Mesenchymal stem cell (in vitro differentiated cells and primary cell): Measurements from ENCODE around the gene MT1G.

Experiments used
- DNase-seq: peaks from one replicate; pipeline ENCODE4 v3.0.0-alpha.2; 2013
- H2AFZ ChIP-seq: one replicate; pipeline ENCODE4 v1.6.1; 2013; ENCODE audit warnings: low read depth, mild to moderate bottlenecking, control low read depth, inconsistent platforms, low read length, moderate library complexity
- H2AK5ac ChIP-seq: 2 replicates; pipeline ENCODE4 v1.6.1; 2013; ENCODE audit warnings: low read length, moderate library complexity, mild to moderate bottlenecking, inconsistent platforms; ENCODE audit not compliant: severe bottlenecking
- H2BK120ac ChIP-seq: one replicate; pipeline ENCODE4 v1.6.1; 2013; ENCODE audit warnings: low read depth, mild to moderate bottlenecking, inconsistent platforms, low read length, moderate library complexity
- H2BK12ac ChIP-seq, 2 experiments: one replicate each; pipeline ENCODE4 v1.6.1; 2013; ENCODE audit warnings: inconsistent platforms in 2 of 2, low read length in 2 of 2, mild to moderate bottlenecking in 2 of 2, moderate library complexity in 2 of 2, control low read depth in 1 of 2
- H2BK15ac ChIP-seq: one replicate; pipeline ENCODE4 v1.6.1; 2013; ENCODE audit warnings: mild to moderate bottlenecking, low read depth, inconsistent platforms; ENCODE audit not compliant: poor library complexity, severe bottlenecking
- H2BK5ac ChIP-seq: 2 replicates; pipeline ENCODE4 v1.6.1; 2013; ENCODE audit warnings: low read depth, mild to moderate bottlenecking, low read length, control low read depth, inconsistent platforms; ENCODE audit not compliant: poor library complexity, severe bottlenecking
- H3K14ac ChIP-seq, 2 experiments: one replicate each; pipeline ENCODE4 v1.6.1; 2013; ENCODE audit warnings: inconsistent platforms in 2 of 2, low read length in 2 of 2, control low read depth in 1 of 2, mild to moderate bottlenecking in 1 of 2, moderate library complexity in 1 of 2
- H3K18ac ChIP-seq, 2 experiments: one replicate each; pipeline ENCODE4 v1.6.1; 2013; ENCODE audit warnings: inconsistent platforms in 2 of 2, low read length in 2 of 2, control low read depth in 1 of 2, low read depth in 1 of 2, mild to moderate bottlenecking in 1 of 2
- H3K23ac ChIP-seq, 2 experiments: one replicate each; pipeline ENCODE4 v1.6.1; 2013; ENCODE audit warnings: inconsistent platforms in 2 of 2, low read length in 2 of 2, mild to moderate bottlenecking in 2 of 2, moderate library complexity in 2 of 2, control low read depth in 1 of 2
- H3K27ac ChIP-seq: 2 replicates; pipeline ENCODE4 v1.5.1; 2013; ENCODE audit warnings: mild to moderate bottlenecking, moderate library complexity, low read length, control low read depth, inconsistent platforms; ENCODE audit not compliant: poor library complexity, severe bottlenecking
- H3K27me3 ChIP-seq, 2 experiments: 2 replicates each; pipeline versions ENCODE4 v1.6.1 to v1.7.0; 2013; ENCODE audit warnings: low read length in 2 of 2, mild to moderate bottlenecking in 2 of 2, moderate library complexity in 2 of 2, control low read depth in 1 of 2, inconsistent platforms in 1 of 2; ENCODE audit not compliant: control insufficient read depth in 1 of 2, insufficient read depth in 1 of 2
- H3K36me3 ChIP-seq, 2 experiments: 2 replicates each; pipeline versions ENCODE4 v1.6.1 to v1.7.0; 2013; ENCODE audit warnings: low read length in 2 of 2, control low read depth in 1 of 2, inconsistent platforms in 1 of 2, low read depth in 1 of 2, mild to moderate bottlenecking in 1 of 2; ENCODE audit not compliant: insufficient read depth in 2 of 2, control insufficient read depth in 1 of 2
- H3K4ac ChIP-seq, 2 experiments: one replicate each; pipeline ENCODE4 v1.6.1; 2013; ENCODE audit warnings: inconsistent platforms in 2 of 2, low read length in 2 of 2, mild to moderate bottlenecking in 2 of 2, moderate library complexity in 2 of 2, control low read depth in 1 of 2, low read depth in 1 of 2
- H3K4me1 ChIP-seq: 2 replicates; pipeline ENCODE4 v1.6.1; 2013; ENCODE audit warnings: low read depth, low read length, control low read depth; ENCODE audit not compliant: control insufficient read depth, insufficient read depth
- H3K4me2 ChIP-seq: 2 replicates; pipeline ENCODE4 v1.6.1; 2013; ENCODE audit warnings: low read length, mild to moderate bottlenecking, inconsistent platforms; ENCODE audit not compliant: poor library complexity, severe bottlenecking
- H3K4me3 ChIP-seq, 2 experiments: 2 replicates each; pipeline versions ENCODE4 v1.5.1 to v1.7.0; 2013; ENCODE audit warnings: low read length in 2 of 2, mild to moderate bottlenecking in 2 of 2, control low read depth in 1 of 2, low read depth in 1 of 2; ENCODE audit not compliant: insufficient read depth in 1 of 2
- H3K79me1 ChIP-seq: replicated peaks from 2 replicates; pipeline ENCODE4 v1.6.1; 2013; ENCODE audit warnings: mild to moderate bottlenecking, control low read depth, low read length, inconsistent platforms; ENCODE audit not compliant: poor library complexity, severe bottlenecking
- H3K9ac ChIP-seq: 2 replicates; pipeline ENCODE4 v1.7.0; 2013; ENCODE audit warnings: mild to moderate bottlenecking, low read length, moderate library complexity
- H3K9me3 ChIP-seq: 2 replicates; pipeline ENCODE4 v1.7.0; 2013; ENCODE audit warnings: mild to moderate bottlenecking, low read length; ENCODE audit not compliant: control insufficient read depth
- H4K8ac ChIP-seq: one replicate; pipeline ENCODE4 v1.6.1; 2013; ENCODE audit warnings: inconsistent platforms, mild to moderate bottlenecking, low read length, moderate library complexity
- H4K91ac ChIP-seq: one replicate; pipeline ENCODE4 v1.6.1; 2013; ENCODE audit warnings: mild to moderate bottlenecking, low read length, inconsistent platforms
- WGBS: methylation state at CpG from one replicate; pipeline ENCODE4 v1.1.7; 2013; ENCODE audit warnings: mixed read lengths; 5-methylcytosine and 5-hydroxymethylcytosine counted together

The MT1G gene

GRCh38 chr16:56664506-56664905 is 3.4 kb downstream of the MT1G start:
- Histone ChIP-seq H3K36me3 (no peaks in the 10 kb centered on the region), H2AK5ac (no peak overlapping the region), H3K4ac (no peak overlapping the region), H3K14ac (no peak overlapping the region), H3K27ac (no peak overlapping the region), H3K23ac (no peak overlapping the region), H2AFZ (no peak overlapping the region), H3K27me3 (peaks cover 92 to 96% of the 10 kb centered on the region in 2 experiments), H2BK12ac (no peak overlapping the region), H4K8ac (no peak overlapping the region), H3K4me2 (no peak overlapping the region), H3K4me3 (no peak overlapping the region), H3K9ac (no peak overlapping the region), H3K9me3 (no peaks in the 10 kb centered on the region), H3K79me1 (no peaks in the 10 kb centered on the region), H2BK120ac (no peak overlapping the region), H3K4me1 (peaks cover 18% of the 10 kb centered on the region), H2BK5ac (no peak overlapping the region), H4K91ac (no peak overlapping the region), H3K18ac (no peak overlapping the region), H2BK15ac (no peak overlapping the region)
- WGBS: no CpG with 5 or more reads among the region's 1 CpG
- DNase-seq: no peak

GRCh38 chr16:56662357-56663354 is 5.2 kb downstream of the MT1G start:
- no peak overlapping the region for H3K9ac ChIP-seq
- no peaks in the 10 kb centered on the region for H3K9me3 ChIP-seq
- no peak overlapping the region for H4K8ac ChIP-seq
- 7% methylated on average over 42 of the region's 48 CpGs for WGBS
- H2BK12ac ChIP-seq: no peak overlapping the region
- H3K4me2 ChIP-seq: peak overlapping the region; percentile 19
- no peak overlapping the region for H4K91ac ChIP-seq
- no peak overlapping the region for H3K27ac ChIP-seq
- peaks cover 92 to 96% of the 10 kb centered on the region in 2 experiments for H3K27me3 ChIP-seq
- H2AK5ac ChIP-seq: no peak overlapping the region
- H3K23ac ChIP-seq: no peak overlapping the region
- H3K4ac ChIP-seq: no peak overlapping the region
- H2AFZ ChIP-seq: no peak overlapping the region
- no peaks in the 10 kb centered on the region for H3K36me3 ChIP-seq
- H3K18ac ChIP-seq: no peak overlapping the region
- no peak overlapping the region for H2BK120ac ChIP-seq
- H2BK5ac ChIP-seq: no peak overlapping the region
- H3K4me3 ChIP-seq: peak overlapping the region in 1 of 2 experiments; percentile 27
- no peak overlapping the region for H3K14ac ChIP-seq
- H2BK15ac ChIP-seq: no peak overlapping the region
- no peak for DNase-seq
- peaks cover 14% of the 10 kb centered on the region for H3K4me1 ChIP-seq
- H3K79me1 ChIP-seq: no peaks in the 10 kb centered on the region

GRCh38 chr16:56658327-56658875 is 9.5 kb downstream of the MT1G start:
- Histone ChIP-seq H2AFZ (no peak overlapping the region), H3K4ac (no peak overlapping the region), H3K9ac (peak overlapping the region; percentile 5), H3K36me3 (no peaks in the 10 kb centered on the region), H2BK5ac (no peak overlapping the region), H3K4me2 (no peak overlapping the region), H2AK5ac (no peak overlapping the region), H3K4me1 (peaks cover 23% of the 10 kb centered on the region), H3K9me3 (no peaks in the 10 kb centered on the region), H3K27ac (no peak overlapping the region), H3K79me1 (no peaks in the 10 kb centered on the region), H3K4me3 (peak overlapping the region in 1 of 2 experiments; percentile 73), H4K8ac (no peak overlapping the region), H3K27me3 (peaks cover 58 to 64% of the 10 kb centered on the region in 2 experiments), H3K18ac (no peak overlapping the region), H4K91ac (no peak overlapping the region), H3K23ac (no peak overlapping the region), H2BK15ac (peak overlapping the region; percentile 13), H3K14ac (no peak overlapping the region), H2BK12ac (no peak overlapping the region), H2BK120ac (no peak overlapping the region)
- 12% methylated on average over 10 of the region's 10 CpGs for WGBS
- DNase-seq: no peak
